ENCODE measurements around the gene MOB3B.

- TF ChIP-seq CTCF (IDR thresholded peaks at IDR 0.05) (no peak), POLR2AphosphoS5 (IDR thresholded peaks at IDR 0.05; ENCODE audit: low read depth, low read length) (no peak), REST (IDR thresholded peaks at IDR 0.05; ENCODE audit: insufficient read depth in 1 of 2, low read depth in 2 of 2, low read length in 1 of 2) (no peak), SIN3A (IDR thresholded peaks at IDR 0.05; ENCODE audit: borderline replicate concordance, insufficient read depth, low read depth, low read length) (no peak)
Measured at GRCh38 chr9:27436234-27436633, 93.4 kb downstream of the MOB3B start.

Measured in Panc1 (cell line).